IPS-18c (cell line): ENCODE data around the gene CALR.

Source experiments
- H3K4me3 ChIP-seq: 2 replicates; pipeline ENCODE4 v1.7.0; 2013; ENCODE audit warnings: low read depth, mild to moderate bottlenecking, low read length, moderate library complexity; ENCODE audit not compliant: insufficient read depth
- H3K9me3 ChIP-seq: one replicate; pipeline ENCODE4 v1.6.1; 2013; ENCODE audit warnings: mild to moderate bottlenecking, low read length, moderate library complexity; ENCODE audit not compliant: control insufficient read depth, insufficient read depth

The CALR gene

DNA sequence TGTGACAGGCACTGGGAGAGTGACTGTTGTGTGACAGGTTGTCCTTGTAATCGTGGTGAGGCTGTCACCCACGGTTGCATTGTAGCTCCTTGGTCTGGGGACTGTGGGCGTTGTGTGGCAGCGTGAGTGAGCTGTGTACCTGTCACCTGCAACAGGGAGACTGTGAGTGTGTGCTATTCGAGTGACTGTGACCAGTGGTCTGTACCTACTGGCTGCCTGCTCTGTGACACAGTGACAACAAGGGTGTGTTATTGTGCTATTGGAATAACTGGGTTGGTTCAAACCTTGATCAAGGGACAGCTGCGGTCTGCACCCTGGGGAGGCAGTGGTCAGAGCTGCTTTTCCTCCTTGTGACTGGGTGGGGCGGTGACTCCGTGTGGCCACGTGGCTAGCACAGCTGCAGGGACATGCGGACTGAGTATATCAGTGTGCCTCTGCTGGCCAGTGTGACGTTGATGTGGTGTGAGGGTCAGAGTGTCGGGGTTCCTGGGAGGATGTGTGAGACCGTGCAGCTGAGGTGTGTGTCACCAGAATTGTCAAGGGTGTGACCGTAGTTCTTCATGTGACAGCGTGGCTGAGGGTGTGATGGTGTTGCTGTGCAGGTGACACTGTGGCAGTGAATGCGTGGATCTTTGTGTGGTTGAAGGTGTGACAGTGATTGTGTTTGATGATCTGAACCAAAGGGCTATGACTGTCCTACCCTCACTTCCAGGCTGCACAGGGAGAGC, 46.8 kb downstream of the CALR start:
- Histone ChIP-seq H3K4me3 (no peak overlapping the region), H3K9me3 (no peaks in the 10 kb centered on the region)

DNA sequence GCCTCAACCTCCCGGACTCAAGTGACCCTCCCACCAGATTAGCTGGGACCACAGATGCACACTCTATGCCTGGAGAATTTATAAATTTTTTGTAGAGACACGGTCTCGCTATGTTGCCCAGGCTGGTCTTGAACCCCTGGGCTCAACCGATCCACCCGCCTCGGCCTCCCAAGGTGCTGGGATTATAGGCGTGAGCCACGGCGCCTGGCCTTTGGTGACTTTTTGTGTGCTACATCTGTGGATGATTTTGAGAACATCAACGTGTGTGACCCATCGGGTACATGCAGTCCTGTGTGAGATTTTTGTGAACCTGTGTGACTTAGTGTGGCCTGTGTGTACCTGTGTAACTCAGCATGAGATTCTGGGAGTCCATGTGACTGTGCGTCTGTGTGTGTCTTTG, 48.3 kb downstream of the CALR start:
- Histone ChIP-seq H3K4me3 (no peak overlapping the region), H3K9me3 (no peaks in the 10 kb centered on the region)

DNA sequence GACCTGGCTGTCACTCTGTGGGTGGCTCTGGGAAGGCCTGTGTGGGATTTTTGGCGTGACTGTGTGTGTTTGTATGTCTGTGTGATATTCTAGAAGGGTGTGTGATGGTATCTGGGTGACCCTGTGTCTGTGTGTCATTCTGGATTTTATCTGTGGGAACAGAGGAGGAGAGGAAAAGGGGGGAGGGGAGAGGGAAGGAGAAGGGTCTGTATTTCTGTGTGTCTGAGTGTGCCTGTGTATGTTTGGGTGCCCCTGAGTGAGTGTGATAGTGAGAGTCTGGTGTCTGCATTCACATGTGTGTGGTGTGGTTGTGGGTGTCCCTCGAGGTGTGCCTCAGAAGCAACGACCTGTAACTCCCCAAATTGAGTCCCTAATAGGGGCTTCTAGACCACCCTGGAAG, 48.8 kb downstream of the CALR start:
- no peaks in the 10 kb centered on the region for H3K9me3 ChIP-seq
- H3K4me3 ChIP-seq, result no peak overlapping the region

DNA sequence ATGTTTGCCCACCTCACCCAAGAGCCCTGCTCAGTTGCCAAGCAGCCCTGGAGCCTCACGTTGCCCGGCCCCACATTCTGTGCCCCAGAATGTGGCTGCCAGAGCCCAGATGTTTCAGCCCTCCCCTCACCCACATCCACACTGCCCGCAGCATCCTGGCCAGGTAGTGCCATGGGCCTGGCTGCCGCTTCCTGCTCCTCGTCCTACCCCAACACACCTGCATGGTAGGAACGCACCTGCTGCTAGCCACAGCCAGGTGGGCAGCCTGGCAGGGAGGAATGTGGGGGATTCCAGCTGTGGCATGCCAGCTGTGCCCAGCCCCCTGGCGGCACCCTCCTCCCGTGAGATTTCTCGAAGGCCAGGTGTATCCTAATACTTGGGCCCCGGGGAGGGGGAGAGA, 49.4 kb downstream of the CALR start:
- H3K9me3 ChIP-seq, result no peaks in the 10 kb centered on the region
- no peak overlapping the region for H3K4me3 ChIP-seq

DNA sequence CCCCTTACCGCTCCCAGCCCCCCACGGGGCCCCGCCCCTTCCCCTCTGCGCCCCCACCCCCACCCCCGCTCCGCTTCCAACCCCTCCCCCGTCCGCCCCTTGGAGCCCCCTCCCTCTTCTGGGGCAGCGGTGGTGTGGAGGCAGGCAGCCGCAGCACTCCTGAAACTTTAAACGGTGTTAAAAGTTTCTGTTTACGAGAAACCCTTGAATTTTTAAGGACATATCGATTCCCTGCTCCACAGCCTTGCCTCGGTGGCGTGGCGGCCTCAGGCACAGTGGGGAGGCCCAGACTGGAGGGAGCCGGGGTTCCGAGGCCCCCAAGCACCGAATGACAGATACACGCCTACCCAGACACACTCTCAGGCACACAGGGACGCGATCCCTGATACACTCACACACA, 52.0 kb downstream of the CALR start:
- no peak overlapping the region for H3K4me3 ChIP-seq
- no peaks in the 10 kb centered on the region for H3K9me3 ChIP-seq

DNA sequence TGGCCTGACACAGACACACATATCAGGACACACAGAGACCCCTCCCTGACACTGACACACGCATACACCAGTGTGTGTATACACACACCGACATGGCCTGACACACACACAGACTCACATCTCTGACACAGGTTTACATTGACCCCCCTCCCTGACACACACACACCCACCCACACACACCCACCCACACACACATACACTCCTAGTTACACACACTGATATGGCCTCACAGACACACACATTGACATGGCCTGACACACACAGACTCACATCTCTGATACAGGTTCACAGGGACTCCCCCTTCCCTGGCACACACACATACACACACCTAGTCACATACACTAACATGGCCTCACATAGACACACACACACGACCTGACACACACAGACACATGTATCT, 52.4 kb downstream of the CALR start:
- no peaks in the 10 kb centered on the region for H3K9me3 ChIP-seq
- no peak overlapping the region for H3K4me3 ChIP-seq

DNA sequence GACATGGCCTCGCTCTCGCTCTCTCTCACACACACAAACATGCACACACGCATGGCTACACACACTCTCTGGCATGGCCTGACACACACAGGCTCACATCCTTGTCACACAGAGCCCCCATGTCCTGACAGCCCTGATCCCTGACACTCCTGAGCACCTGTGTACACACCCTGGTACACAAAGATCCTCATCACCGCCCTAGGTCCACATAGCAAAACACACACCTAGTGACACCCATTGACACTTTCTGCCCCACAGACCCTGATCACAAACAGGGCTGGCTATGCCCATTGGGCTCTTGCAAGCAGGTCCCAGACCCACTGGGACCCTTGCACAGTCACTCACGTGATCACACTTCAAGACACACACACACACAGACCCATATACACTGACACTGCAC, 52.9 kb downstream of the CALR start:
- no peak overlapping the region for H3K4me3 ChIP-seq
- H3K9me3 ChIP-seq, result no peaks in the 10 kb centered on the region

DNA sequence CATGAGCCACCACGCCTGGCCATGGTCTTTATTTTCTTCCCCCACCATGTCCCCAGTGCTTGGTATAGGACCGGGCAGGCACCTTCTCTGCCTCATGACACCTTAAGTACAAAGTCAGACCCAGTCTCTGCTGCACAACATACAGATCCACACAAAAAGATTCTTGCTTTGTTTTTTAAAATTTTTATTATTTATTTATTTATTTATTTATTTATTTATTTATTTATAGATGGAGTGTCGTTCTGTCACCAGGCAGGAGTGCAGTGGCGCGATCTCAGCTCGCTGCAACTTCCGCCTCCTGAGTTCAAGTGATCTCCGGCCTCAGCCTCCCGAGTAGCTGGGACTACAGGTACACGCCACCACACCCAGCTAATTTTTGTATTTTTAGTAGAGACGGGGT, 54.3 kb downstream of the CALR start:
- no peaks in the 10 kb centered on the region for H3K9me3 ChIP-seq
- no peak overlapping the region for H3K4me3 ChIP-seq

DNA sequence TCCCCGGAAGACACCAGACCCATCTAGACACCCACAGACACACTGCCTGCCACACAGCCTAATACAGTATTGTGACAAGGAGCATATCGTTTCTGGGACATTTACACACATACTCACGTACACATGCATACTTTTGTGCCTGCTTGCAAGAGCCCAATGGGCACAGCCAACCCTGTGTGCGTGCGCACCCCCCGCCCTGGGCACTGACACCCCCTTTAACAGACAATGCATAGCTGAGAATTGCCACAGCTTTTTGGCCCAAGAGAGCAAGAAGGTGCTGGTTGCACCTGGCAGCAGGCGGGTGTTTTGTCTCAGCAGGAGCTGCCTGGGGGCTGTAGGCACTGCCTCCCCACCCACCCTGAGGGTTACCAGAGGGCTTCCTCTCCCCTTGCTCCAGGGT, 55.2 kb downstream of the CALR start:
- H3K9me3 ChIP-seq, result no peaks in the 10 kb centered on the region

More for the DNA sequence above, 55.2 kb downstream of the CALR start:
- no peak overlapping the region for H3K4me3 ChIP-seq
